Liver (tissue), 9 donors: Measurements from ENCODE around the gene PRR23B. TPM values are rescaled to one million over a fixed set of nuclear protein-coding genes. Genes with fewer than 3 reads are reported as not detected.
"Not testable (repeated sequence)": the region's sequence is repeated elsewhere in the genome, so short reads cannot be mapped to it uniquely, and the experiment has no call there.

Experiments used
- DNase-seq: peaks from one replicate; pipeline ENCODE4 v3.0.0-alpha.2; 2017; ENCODE audit warnings: low spot score
- H3K27ac ChIP-seq, 2 donors: one replicate each; pipeline ENCODE4 v1.7.0; 2013; ENCODE audit warnings: inconsistent platforms in 2 of 2, low read length in 2 of 2, control low read depth in 1 of 2, low read depth in 1 of 2, mild to moderate bottlenecking in 1 of 2
- H3K27me3 ChIP-seq, 4 donors: one replicate each; pipeline versions ENCODE4 v1.6.1 to v1.7.0; 2013; ENCODE audit warnings: low read length in 3 of 4, inconsistent platforms in 1 of 4, mild to moderate bottlenecking in 1 of 4, moderate library complexity in 1 of 4; ENCODE audit not compliant: control insufficient read depth in 4 of 4, insufficient read depth in 4 of 4
- H3K36me3 ChIP-seq, 4 donors: one replicate each; pipeline versions ENCODE4 v1.6.1 to v1.7.0; 2013; ENCODE audit warnings: low read length in 3 of 4, mild to moderate bottlenecking in 3 of 4, low read depth in 1 of 4, moderate library complexity in 1 of 4; ENCODE audit not compliant: control insufficient read depth in 4 of 4, insufficient read depth in 3 of 4
- H3K4me1 ChIP-seq, 4 donors: one replicate each; pipeline versions ENCODE4 v1.6.1 to v1.7.0; 2013; ENCODE audit warnings: low read length in 3 of 4, mild to moderate bottlenecking in 3 of 4, moderate library complexity in 1 of 4; ENCODE audit not compliant: control insufficient read depth in 4 of 4, insufficient read depth in 4 of 4
- H3K4me3 ChIP-seq, 3 donors: one replicate each; pipeline versions ENCODE4 v1.6.1 to v1.7.0; 2013; ENCODE audit warnings: low read length in 3 of 3, control low read depth in 1 of 3, low read depth in 1 of 3, mild to moderate bottlenecking in 1 of 3
- H3K9ac ChIP-seq, 2 donors: one replicate each; pipeline ENCODE4 v1.7.0; 2013; ENCODE audit warnings: low read length in 2 of 2, mild to moderate bottlenecking in 2 of 2, moderate library complexity in 2 of 2, control low read depth in 1 of 2, low read depth in 1 of 2
- H3K9me3 ChIP-seq, 4 donors: one replicate each; pipeline versions ENCODE4 v1.6.1 to v1.7.0; 2013; ENCODE audit warnings: low read length in 3 of 4; ENCODE audit not compliant: control insufficient read depth in 4 of 4
- ATF3 ChIP-seq: IDR thresholded peaks from 2 replicates; pipeline ENCODE4 v1.6.1; 2016; ENCODE audit warnings: antibody characterized with exemption
- CTCF ChIP-seq: fragments of 150-350 bp; IDR thresholded peaks from 2 replicates; pipeline ENCODE4 v1.5.1; 2017; ENCODE audit warnings: improper control_type of control experiment, low read depth, low read length; ENCODE audit not compliant: missing input control
- EGR1 ChIP-seq, 2 donors: IDR thresholded peaks; 2 replicates each; pipeline ENCODE4 v1.6.1; 2016 to 2018; ENCODE audit warnings: antibody characterized with exemption in 2 of 2, low read depth in 2 of 2
- FOXA1 ChIP-seq: IDR thresholded peaks from 2 replicates; pipeline ENCODE4 v1.6.1; 2016; ENCODE audit warnings: antibody characterized with exemption
- FOXA2 ChIP-seq: IDR thresholded peaks from 2 replicates; pipeline ENCODE4 v1.6.1; 2016; ENCODE audit warnings: antibody characterized with exemption
- GABPA ChIP-seq, 2 donors: IDR thresholded peaks in 1 of 2; conservative IDR thresholded peaks in 1 of 2; 2 replicates each; pipeline ENCODE4 v1.6.1; 2016; ENCODE audit warnings: antibody characterized with exemption in 2 of 2, mild to moderate bottlenecking in 1 of 2, moderate library complexity in 1 of 2
- HNF4A ChIP-seq, 2 donors: conservative IDR thresholded peaks; 2 replicates each; pipeline ENCODE4 v1.6.1; 2016; ENCODE audit warnings: antibody characterized with exemption in 2 of 2, mild to moderate bottlenecking in 2 of 2
- HNF4G ChIP-seq: IDR thresholded peaks from 2 replicates; pipeline ENCODE4 v1.6.1; 2016; ENCODE audit warnings: antibody characterized with exemption
- JUND ChIP-seq, 2 donors: IDR thresholded peaks; 2 replicates each; pipeline ENCODE4 v1.6.1; 2016; ENCODE audit warnings: antibody characterized with exemption in 2 of 2
- MAX ChIP-seq: IDR thresholded peaks from 2 replicates; pipeline ENCODE4 v1.6.1; 2016; ENCODE audit warnings: antibody characterized with exemption
- NR2F2 ChIP-seq: IDR thresholded peaks from 2 replicates; pipeline ENCODE4 v1.6.1; 2016; ENCODE audit warnings: antibody characterized with exemption
- RAD21 ChIP-seq, 2 donors: IDR thresholded peaks; 2 replicates each; pipeline ENCODE4 v1.6.1; 2016; ENCODE audit warnings: antibody characterized with exemption in 2 of 2, mild to moderate bottlenecking in 2 of 2
- REST ChIP-seq: IDR thresholded peaks from 2 replicates; pipeline ENCODE4 v1.6.1; 2016; ENCODE audit warnings: antibody characterized with exemption, mild to moderate bottlenecking
- RXRA ChIP-seq, 2 donors: IDR thresholded peaks; 2 replicates each; pipeline ENCODE4 v1.6.1; 2017 to 2018; ENCODE audit warnings: antibody characterized with exemption in 2 of 2, mild to moderate bottlenecking in 1 of 2
- SP1 ChIP-seq: IDR thresholded peaks from 2 replicates; pipeline ENCODE4 v1.6.1; 2018; ENCODE audit warnings: antibody characterized with exemption, mild to moderate bottlenecking
- TAF1 ChIP-seq: conservative IDR thresholded peaks from 2 replicates; pipeline ENCODE4 v1.6.1; 2016; ENCODE audit warnings: antibody characterized with exemption, mild to moderate bottlenecking
- YY1 ChIP-seq: IDR thresholded peaks from 2 replicates; pipeline ENCODE4 v1.6.1; 2016; ENCODE audit warnings: antibody characterized with exemption, mild to moderate bottlenecking
- ZBTB33 ChIP-seq: IDR thresholded peaks from 2 replicates; pipeline ENCODE4 v1.6.1; 2016; ENCODE audit warnings: antibody characterized with exemption
- whole genome bisulfite sequencing: extraction: QIAGEN DNeasy Blood & Tissue Kit; methylation state at CpG from one replicate; pipeline ENCODE4 v1.1.7; 2013; 5-methylcytosine and 5-hydroxymethylcytosine counted together
- polyA plus RNA-seq, 2 donors: library from polyadenylated mRNA; stranded (reverse) in 1 of 2; unstranded in 1 of 2; fragments of 200-250 nt in 1 of 2; fragments of >200 nt in 1 of 2; fragmentation: Nextera tagmentation in 1 of 2; extraction: Ambion mirVana in 1 of 2; gene quantifications; one replicate each; pipeline versions ENCODE4 v1.2.1 to v1.2.3, GENCODE V29; 2013 to 2015
- total RNA-seq, 2 donors: library from RNA; depleted of rRNA; stranded (reverse); fragments of >200 nt; gene quantifications; one replicate each; pipeline ENCODE4 v1.2.3, GENCODE V29; 2014
- donor health status: healthy.
- donor health status: healthy.
- donor health status: healthy.
- donor health status: healthy.
- donor health status: healthy.

Gene PRR23B
- total and polyA plus RNA-seq, 4 donors, result not detected

GRCh38 chr3:139032326-139033002 lies 11.7 kb upstream of the PRR23B start:
- Histone ChIP-seq H3K4me3 (no peak overlapping the region), H3K9me3 (peaks cover 0 to 2% (median 0%) of the 10 kb centered on the region in 4 donors), H3K4me1 (no peaks in the 10 kb centered on the region), H3K27me3 (no peaks in the 10 kb centered on the region), H3K9ac (no peak overlapping the region), H3K36me3 (no peaks in the 10 kb centered on the region), H3K27ac (no peak overlapping the region)
- no peak for DNase-seq
- TF ChIP-seq NR2F2 (no peak), HNF4G (no peak), SP1 (no peak), REST (no peak), YY1 (no peak), CTCF (no peak), HNF4A (conservative IDR thresholded peaks at IDR 0.05) (no peak), MAX (no peak), TAF1 (no peak), RXRA (IDR thresholded peaks at IDR 0.05) (no peak), GABPA (IDR thresholded peaks at IDR 0.05 in 1 of 2, conservative IDR thresholded peaks at IDR 0.05 in 1 of 2) (no peak), FOXA1 (no peak), ZBTB33 (no peak), EGR1 (IDR thresholded peaks at IDR 0.05; ENCODE audit: low read depth in 2 of 2) (no peak), FOXA2 (no peak), JUND (IDR thresholded peaks at IDR 0.05) (no peak), RAD21 (IDR thresholded peaks at IDR 0.05) (no peak), ATF3 (no peak)
- 68% methylated on average over 2 of the region's 2 CpGs for WGBS

- H3K36me3 ChIP-seq, H3K9me3 ChIP-seq, H3K27me3 ChIP-seq, DNase-seq, H3K9ac ChIP-seq, H3K27ac ChIP-seq, H3K4me3 ChIP-seq, H3K4me1 ChIP-seq: not testable (repeated sequence)
Measured at GRCh38 chr3:139030576-139030975, 9.8 kb upstream of the PRR23B start.
